ENCODE results near the gene CHST6. TPM values are rescaled to one million over a fixed set of nuclear protein-coding genes. Genes with fewer than 3 reads are reported as not detected.

Gene CHST6
- total and polyA plus RNA-seq, 4 donors, result 2.2 to 8.5 (median 4.4) TPM

GRCh38 chr16:75455677-75456076 lies 39.6 kb downstream of the CHST6 start:
- 77 to 91% methylated on average over 5 of the region's 5 CpGs for WGBS, 2 donors
- Histone ChIP-seq H3K27me3 (ENCODE audit: control insufficient read depth in 3 of 3, insufficient read depth in 3 of 3, low read length in 2 of 3) (no peaks in the 10 kb centered on the region), H3K36me3 (ENCODE audit: control insufficient read depth in 4 of 4, insufficient read depth in 4 of 4, low read length in 4 of 4) (peaks cover 0 to 9% (median 5%) of the 10 kb centered on the region in 4 donors), H3K4me3 (no peak overlapping the region), H3K27ac (ENCODE audit: low read depth in 1 of 2, low read length in 1 of 2) (no peak overlapping the region), H3K9me3 (ENCODE audit: control insufficient read depth in 4 of 4, insufficient read depth in 3 of 4, low read length in 3 of 4) (no peaks in the 10 kb centered on the region), H3K4me1 (ENCODE audit: control insufficient read depth in 5 of 5, insufficient read depth in 5 of 5, low read length in 5 of 5) (peaks cover 8 to 25% (median 9%) of the 10 kb centered on the region in 5 donors), H3K9ac (ENCODE audit: insufficient read depth in 1 of 2, low read length in 2 of 2) (no peak overlapping the region)
- DNase-seq (no peak), ATAC-seq (ENCODE audit: insufficient read depth, low FRiP score) (no peak)
- no peak for TF ChIP-seq CTCF (IDR thresholded peaks at IDR 0.05; ENCODE audit: control extremely low read depth, extremely low read depth)

GRCh38 chr16:75452464-75453190 lies 42.6 kb downstream of the CHST6 start:
- H3K27me3 ChIP-seq (ENCODE audit: control insufficient read depth in 3 of 3, insufficient read depth in 3 of 3, low read length in 2 of 3), result no peaks in the 10 kb centered on the region
- ATAC-seq (ENCODE audit: insufficient read depth, low FRiP score) (no peak), DNase-seq (no peak)
- peaks cover 0 to 22% (median 7%) of the 10 kb centered on the region in 5 donors for H3K4me1 ChIP-seq (ENCODE audit: control insufficient read depth in 5 of 5, insufficient read depth in 5 of 5, low read length in 5 of 5)
- H3K9ac ChIP-seq (ENCODE audit: insufficient read depth in 1 of 2, low read length in 2 of 2), result peak overlapping the region in 1 of 2 donors; percentile 3
- H3K9me3 ChIP-seq (ENCODE audit: control insufficient read depth in 4 of 4, insufficient read depth in 3 of 4, low read length in 3 of 4), result no peaks in the 10 kb centered on the region
- H3K4me3 ChIP-seq, result no peak overlapping the region
- H3K27ac ChIP-seq (ENCODE audit: low read depth in 1 of 2, low read length in 1 of 2), result no peak overlapping the region
- 77 to 90% methylated on average over 12 of the region's 12 CpGs for WGBS, 2 donors
- TF ChIP-seq CTCF (IDR thresholded peaks at IDR 0.05; ENCODE audit: control extremely low read depth, extremely low read depth), result no peak
- peaks cover 6 to 13% (median 9%) of the 10 kb centered on the region in 4 donors for H3K36me3 ChIP-seq (ENCODE audit: control insufficient read depth in 4 of 4, insufficient read depth in 4 of 4, low read length in 4 of 4)

- Histone ChIP-seq H3K36me3 (ENCODE audit: control insufficient read depth in 4 of 4, insufficient read depth in 4 of 4, low read length in 4 of 4) (peaks cover 6 to 10% (median 9%) of the 10 kb centered on the region in 4 donors), H3K27ac (ENCODE audit: low read depth in 1 of 2, low read length in 1 of 2) (no peak overlapping the region), H3K4me1 (ENCODE audit: control insufficient read depth in 5 of 5, insufficient read depth in 5 of 5, low read length in 5 of 5) (no peaks in the 10 kb centered on the region), H3K4me3 (no peak overlapping the region), H3K27me3 (ENCODE audit: control insufficient read depth in 3 of 3, insufficient read depth in 3 of 3, low read length in 2 of 3) (no peaks in the 10 kb centered on the region), H3K9me3 (ENCODE audit: control insufficient read depth in 4 of 4, insufficient read depth in 3 of 4, low read length in 3 of 4) (no peaks in the 10 kb centered on the region), H3K9ac (ENCODE audit: insufficient read depth in 1 of 2, low read length in 2 of 2) (no peak overlapping the region)
- TF ChIP-seq CTCF (IDR thresholded peaks at IDR 0.05; ENCODE audit: control extremely low read depth, extremely low read depth), result no peak
- no peak for DNase-seq
- ATAC-seq (ENCODE audit: insufficient read depth, low FRiP score), result no peak
Observed at GRCh38 chr16:75446416-75446815, 48.8 kb downstream of the CHST6 start.

Data from lung (tissue), 12 donors.